ENCODE data around the gene EVA1A.

- TF ChIP-seq CTCF (IDR thresholded peaks at IDR 0.05), result no peak
- TF ChIP-seq POLR2A (IDR thresholded peaks at IDR 0.05), result no peak
Observed at GRCh38 chr2:75564713-75565359, 4.1 kb upstream of the EVA1A start.

Data from testis (tissue), 2 donors.